Measurements from ENCODE around the gene FSIP1.

FSIP1 gene

DNA sequence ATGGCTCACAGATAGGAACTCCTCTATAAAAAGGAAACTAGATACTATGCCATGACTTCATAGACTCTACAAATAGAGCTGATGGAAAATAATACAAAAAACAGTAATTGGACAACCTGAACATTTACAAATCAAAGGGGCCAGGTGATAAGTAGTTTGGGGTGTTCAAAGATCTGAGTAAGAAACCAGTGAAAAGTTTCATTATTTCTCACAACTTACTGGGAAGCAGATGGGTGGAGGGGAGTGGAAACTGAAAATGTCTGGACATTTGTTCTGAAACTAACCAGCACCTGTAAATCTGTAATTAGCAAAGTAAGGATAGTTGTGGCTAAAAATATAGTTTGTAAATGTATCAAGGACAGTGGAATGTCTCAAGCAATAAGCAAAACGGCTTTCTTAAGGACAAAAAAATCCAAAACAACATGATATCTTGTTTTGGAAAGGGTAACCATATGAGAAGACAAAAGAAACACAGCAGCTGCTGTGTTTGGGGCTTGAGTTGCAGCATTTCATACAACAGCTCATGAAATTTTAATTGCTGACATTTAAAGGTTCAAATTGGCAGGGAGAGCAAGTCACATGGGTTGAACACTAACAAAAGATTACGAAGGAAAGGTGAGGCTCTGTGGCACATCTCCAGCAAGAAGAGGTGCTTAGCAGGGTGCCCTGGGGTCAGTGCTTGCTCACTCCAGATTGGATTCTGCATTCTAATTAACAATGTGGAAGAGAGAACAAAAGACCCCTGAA is 228.5 kb downstream of the FSIP1 start:
- TF ChIP-seq, protein P1, sequence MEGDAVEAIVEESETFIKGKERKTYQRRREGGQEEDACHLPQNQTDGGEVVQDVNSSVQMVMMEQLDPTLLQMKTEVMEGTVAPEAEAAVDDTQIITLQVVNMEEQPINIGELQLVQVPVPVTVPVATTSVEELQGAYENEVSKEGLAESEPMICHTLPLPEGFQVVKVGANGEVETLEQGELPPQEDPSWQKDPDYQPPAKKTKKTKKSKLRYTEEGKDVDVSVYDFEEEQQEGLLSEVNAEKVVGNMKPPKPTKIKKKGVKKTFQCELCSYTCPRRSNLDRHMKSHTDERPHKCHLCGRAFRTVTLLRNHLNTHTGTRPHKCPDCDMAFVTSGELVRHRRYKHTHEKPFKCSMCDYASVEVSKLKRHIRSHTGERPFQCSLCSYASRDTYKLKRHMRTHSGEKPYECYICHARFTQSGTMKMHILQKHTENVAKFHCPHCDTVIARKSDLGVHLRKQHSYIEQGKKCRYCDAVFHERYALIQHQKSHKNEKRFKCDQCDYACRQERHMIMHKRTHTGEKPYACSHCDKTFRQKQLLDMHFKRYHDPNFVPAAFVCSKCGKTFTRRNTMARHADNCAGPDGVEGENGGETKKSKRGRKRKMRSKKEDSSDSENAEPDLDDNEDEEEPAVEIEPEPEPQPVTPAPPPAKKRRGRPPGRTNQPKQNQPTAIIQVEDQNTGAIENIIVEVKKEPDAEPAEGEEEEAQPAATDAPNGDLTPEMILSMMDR (conservative IDR thresholded peaks at IDR 0.05; ENCODE audit: low read depth, low read length) = no peak
- H3K4me3 ChIP-seq (ENCODE audit: low read depth, low read length) = no peak overlapping the region
- DNase-seq (ENCODE audit: low read depth) = no peak

DNA sequence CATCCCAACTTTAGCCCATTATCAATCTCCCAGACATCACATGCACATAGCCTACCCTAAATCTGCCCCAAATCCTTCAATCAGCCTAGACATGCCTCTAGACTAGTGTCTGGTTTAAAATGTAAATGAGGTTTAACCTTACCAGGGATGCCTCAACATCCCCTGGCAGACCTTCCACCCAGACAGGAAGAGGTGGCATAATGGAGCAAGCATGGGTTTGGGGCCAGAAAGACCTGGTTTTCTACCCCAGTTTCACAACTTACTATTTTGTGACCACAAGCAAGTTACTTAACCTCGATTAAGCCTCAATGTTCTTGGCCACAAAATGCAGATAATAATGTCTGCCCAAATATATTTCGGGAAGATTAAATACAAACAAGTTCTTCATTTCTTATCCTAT is 230.1 kb downstream of the FSIP1 start:
- DNase-seq (ENCODE audit: low read depth) = no peak
- H3K4me3 ChIP-seq (ENCODE audit: low read depth, low read length) = no peak overlapping the region
- TF ChIP-seq, protein P1 (conservative IDR thresholded peaks at IDR 0.05; ENCODE audit: low read depth, low read length) = no peak

DNA sequence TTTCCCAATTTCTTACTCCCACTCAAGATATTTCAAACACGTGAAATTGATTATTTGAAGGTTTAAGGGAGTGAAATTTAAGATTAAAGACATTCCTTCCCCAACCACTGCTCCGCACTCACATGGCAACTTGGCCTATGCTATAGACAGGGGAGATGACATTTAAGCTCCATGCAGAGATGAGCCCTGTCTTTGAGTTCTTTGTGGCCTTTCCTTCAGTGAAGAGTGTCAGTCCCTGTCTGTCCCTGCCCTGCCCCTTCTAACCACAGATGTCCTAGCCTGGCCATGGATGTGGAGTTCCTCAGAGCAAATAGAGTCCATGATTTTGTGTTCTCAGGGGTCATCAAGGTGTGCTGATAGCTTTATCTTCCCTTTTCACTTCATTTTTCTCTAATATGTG is 231.2 kb downstream of the FSIP1 start:
- H3K4me3 ChIP-seq (ENCODE audit: low read depth, low read length) = no peak overlapping the region
- DNase-seq (ENCODE audit: low read depth) = no peak
- TF ChIP-seq, protein P1 (conservative IDR thresholded peaks at IDR 0.05; ENCODE audit: low read depth, low read length) = no peak
